Stimulated activated CD4-positive, alpha-beta T cell treated with anti-CD3 and anti-CD28 coated beads, Interleukin-2, amount 100 ng/mL, for 4 hours (primary cell): Measurements from ENCODE around the gene SRD5A1.

Source experiments
- DNase-seq: peaks from one replicate; pipeline ENCODE4 v3.0.0-alpha.2; 2020; ENCODE audit warnings: low read depth

SRD5A1 gene

DNA sequence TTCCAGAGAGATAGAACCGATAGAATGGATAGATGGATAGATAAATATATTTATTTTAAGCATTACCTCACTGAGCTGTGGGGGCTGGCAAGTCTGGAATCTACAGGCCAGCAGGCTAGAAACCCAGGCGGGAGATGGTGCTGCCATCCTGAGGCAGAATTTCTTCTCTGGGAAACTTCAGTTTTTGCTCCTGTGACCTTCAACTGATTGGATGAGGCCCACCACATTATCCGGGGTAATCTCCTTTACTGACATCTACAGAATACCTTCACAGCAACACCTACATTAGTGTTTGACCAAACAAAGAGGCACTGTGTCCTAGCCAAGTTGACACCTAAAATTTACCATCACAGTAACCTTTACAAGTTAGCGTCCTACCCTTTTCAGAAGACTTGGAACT is 50.8 kb downstream of the SRD5A1 start:
- DNase-seq, result no peak

GRCh38 chr5:6686501-6686900 is 53.3 kb downstream of the SRD5A1 start:
- no peak for DNase-seq

DNA sequence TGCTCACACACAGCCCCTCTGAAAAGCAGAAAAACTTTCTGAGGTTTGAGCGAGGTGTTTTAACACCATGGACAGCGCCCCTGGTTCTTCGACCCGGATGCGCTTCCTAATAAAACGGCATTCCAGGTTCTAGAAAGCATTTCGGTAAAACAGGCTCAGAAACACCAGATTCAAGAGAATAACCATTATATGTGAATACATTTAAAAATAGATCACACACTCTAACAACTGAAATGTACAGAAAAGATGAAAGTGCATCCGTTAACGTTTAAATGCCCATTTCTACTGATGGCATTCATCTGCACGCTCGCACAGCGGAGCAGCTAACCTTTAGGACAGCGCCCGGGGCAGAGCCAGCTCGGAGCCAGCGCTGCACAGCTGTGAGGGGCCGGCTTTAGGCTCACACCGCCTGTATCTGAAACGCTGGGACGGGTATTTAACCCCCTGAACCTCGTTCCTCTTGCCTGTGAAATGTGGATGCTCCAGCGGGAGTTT is 53.7 kb downstream of the SRD5A1 start:
- no peak for DNase-seq

GRCh38 chr5:6687505-6687904 is 54.3 kb downstream of the SRD5A1 start:
- no peak for DNase-seq

DNA sequence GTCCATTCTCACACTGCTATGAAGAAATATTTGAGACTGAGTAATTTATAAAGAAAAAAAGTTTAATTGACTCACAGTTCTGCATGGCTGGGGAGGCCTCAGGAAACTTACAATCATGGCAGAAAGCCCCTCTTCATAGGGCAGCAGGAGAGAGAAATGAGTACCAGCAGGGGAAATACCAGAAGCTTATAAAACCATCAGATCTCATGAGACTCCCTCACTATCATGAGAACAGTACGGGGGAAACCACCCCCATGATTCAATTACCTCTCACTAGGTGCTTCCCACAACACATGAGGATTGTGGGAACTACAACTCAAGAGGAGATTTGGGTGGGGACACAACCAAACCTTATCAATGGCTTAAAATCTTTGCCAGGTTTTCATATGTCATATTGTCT is 59.7 kb downstream of the SRD5A1 start:
- DNase-seq, result no peak

DNA sequence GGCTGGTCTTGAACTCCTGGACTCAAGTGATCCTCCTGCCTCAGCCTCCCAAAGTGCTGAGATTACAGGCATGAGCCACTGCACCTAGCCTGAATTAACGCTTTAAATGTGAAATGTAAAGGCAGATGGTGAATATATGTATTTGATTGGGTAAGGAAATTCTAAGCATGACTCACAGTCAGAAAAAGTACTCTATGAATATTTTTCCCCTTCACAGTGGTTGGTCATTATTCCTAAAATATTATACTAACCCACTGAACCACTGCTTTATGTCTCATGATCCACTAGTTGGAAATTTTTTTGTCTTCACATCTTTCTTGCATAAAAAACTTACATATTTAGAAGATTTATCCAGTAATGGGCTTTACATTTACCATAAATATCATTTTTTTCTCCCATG is 65.5 kb downstream of the SRD5A1 start:
- no peak for DNase-seq

- no peak for DNase-seq
These were observed 66.1 kb downstream of the SRD5A1 start for GRCh38 chr5:6699357-6699756.

DNA sequence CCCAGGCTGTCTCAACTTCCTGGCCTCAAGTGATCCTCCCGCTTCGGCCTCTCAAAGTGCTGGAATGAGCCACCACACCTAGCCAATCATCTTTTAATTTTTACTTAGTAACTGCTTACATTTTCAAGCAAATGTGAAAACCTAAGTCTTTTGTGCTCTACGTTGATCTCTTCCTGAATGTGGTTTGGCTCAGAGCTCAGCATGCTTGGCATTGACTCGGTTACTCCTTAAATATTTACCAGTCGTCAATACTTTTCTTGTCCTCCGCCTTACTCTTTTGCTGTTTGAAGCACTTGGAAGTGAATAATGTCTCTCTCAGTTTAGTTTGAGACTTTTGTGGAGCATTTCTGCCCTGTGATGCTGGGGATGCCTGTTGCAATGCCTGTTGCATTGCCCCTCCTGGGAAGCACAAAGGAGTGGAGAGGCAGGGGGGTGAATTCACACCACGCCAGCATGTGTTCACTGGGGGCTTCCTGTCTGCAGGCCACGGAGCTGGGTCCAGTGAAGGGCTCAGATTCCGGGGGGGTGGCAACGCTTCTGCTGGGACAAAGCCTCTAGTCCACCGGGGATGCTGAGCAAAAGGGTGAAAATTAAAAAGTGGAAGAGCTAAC is 66.9 kb downstream of the SRD5A1 start:
- no peak for DNase-seq

DNA sequence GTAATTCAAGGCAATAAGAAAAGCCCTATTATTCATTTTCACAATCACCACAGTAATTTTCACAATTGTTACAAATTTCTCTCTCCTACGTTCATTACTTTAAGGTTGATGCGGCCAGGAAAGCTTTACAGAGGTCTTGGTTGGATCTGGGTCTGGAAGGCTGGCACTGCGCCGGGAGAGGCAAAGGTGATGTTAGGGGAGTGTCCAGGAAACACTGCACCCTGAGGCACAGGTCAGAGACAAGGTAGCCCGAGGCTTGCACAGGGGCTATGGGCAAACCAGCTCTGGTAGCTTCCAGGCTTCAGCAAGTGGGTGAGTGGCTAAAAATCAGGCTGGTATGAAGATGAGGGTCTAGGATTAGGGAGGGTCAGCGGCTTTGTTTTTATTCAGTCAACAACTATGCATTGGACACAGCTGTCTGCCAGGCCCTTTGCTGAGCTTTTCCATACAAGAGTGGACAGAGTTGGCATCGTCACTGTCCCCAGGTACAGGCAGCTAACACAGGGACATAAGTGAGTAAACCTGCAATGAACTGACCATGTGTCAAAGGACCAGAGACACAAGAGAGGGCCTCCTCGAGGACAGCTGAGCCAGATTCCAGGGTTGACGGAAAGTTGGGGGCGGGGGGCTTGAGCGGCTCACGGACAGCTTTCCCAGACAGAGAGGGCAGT is 67.6 kb downstream of the SRD5A1 start:
- DNase-seq, result no peak

- no peak for DNase-seq
These were observed 68.3 kb downstream of the SRD5A1 start for GRCh38 chr5:6701491-6701890.

DNA sequence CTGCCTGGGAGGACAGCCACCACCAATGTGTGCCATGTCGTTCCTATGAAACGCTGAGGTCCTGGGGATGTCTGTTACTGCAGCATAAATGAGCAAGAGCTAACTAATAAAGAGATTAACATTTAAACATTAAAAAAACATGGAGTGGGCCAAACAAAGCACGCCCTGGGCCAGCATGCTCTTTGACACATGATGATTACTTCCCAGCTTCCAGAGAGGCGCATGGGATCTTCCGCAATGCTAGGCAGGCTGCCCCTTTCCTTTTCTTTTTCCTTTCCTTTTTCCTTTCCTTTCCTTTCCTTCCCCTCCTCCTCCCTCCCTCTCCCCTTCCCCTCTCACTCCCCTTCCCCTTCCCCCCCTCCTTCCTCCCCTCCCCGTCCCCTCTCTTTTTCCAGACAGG is 69.4 kb downstream of the SRD5A1 start:
- no peak for DNase-seq

DNA sequence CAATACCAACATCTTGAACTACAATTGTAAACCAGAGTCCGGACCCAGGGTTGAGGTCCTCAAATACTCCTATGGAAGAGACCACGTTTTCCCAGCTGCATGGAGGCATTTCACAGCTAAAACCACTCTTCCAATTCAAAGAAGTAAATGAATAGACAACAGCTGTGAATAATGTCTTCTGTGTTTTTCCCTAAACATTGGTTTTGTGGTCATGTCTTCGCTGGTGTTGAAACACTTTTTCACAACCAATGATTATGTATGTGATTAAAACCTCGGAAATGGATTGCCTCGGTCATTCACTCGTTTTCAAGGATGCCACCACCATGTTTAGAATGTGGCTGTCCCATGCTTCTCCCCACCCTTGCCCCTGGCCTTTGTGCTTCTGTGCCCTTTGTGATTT is 70.6 kb downstream of the SRD5A1 start:
- DNase-seq, result no peak

DNA sequence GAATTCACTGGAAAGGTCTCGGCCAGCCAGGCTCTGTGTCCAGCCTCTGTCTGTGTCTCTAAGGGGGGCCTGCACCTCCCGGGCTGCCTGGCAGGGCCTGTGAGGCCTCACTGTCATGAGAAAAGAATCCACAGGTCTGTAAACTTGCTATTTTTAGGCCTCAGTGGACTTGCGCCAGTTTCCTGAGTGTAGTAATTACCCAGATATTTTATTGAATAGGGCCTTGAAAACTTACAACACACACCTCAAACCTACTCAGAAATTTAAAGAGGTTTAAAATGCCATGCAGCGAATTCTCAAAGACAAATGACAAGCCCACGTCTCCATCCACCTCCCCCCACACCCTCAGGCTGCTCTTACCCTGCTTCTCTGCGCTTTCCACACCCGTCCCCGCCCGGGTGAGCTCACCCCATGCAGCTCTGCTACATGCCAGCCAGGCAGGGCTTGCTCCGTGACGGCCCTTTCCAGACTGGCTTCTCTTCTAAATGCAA is 71.2 kb downstream of the SRD5A1 start:
- no peak for DNase-seq

DNA sequence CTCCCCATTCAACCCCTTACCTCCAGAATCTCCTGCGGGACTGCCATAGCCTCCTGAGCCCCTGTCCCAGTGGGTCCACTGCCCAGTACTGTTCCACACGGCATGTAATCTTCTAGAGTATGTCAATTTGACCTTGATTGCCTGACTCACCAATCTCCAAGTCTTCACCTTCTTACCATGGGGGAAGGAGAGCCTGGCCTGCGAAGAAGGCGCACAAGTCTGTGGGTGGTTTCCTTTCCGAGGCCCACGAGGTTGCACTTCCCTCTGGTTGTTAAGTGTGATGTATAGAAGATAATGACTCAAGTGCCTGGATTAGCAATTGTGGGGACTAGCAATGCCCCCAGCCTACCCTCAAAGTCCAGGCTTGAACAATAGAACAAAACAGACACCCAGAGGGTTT is 71.8 kb downstream of the SRD5A1 start:
- DNase-seq, result no peak

DNA sequence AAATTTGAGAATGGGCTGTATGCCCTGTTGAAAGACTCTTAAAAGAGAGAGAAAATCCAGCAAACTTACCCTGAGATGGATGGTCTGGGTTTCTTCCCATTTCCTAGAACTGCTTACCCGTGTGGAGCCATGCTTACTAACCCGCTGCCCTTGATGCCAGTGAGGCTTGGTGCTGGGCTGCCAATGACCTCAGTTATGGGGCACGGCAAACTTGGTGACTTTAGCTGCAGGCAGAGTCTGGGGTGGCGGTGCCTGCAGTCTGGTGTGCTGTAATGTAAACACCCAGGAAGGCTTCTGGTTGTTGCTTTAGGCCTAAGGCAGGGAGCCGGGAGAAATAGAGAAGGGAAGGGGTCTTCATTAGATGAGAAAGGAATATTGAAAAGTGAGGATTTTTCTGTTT is 72.7 kb downstream of the SRD5A1 start:
- DNase-seq, result no peak

GRCh38 chr5:6707852-6708251 is 74.6 kb downstream of the SRD5A1 start:
- no peak for DNase-seq

DNA sequence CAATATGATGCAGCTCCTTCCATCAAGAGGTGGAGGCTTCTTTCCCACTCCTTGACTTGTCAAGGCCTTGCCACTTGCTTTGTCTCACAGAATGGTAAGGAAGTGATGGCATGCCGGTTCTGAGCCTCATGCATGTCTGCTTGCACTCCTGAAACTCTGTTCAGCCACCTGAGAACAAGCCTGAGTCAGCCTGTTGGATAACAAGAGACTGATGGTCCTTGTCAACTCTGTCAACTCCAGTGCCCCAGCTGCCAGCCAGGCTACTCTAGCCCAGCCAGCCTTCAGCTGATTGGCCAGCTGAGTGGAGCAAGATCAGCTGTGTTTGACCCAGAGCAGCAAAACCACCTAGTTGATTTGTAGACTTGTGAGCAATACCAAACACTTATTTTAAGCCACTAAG is 75.6 kb downstream of the SRD5A1 start:
- no peak for DNase-seq

GRCh38 chr5:6710070-6710469 is 76.8 kb downstream of the SRD5A1 start:
- no peak for DNase-seq

GRCh38 chr5:6710551-6711318 is 77.5 kb downstream of the SRD5A1 start:
- no peak for DNase-seq

GRCh38 chr5:6711409-6712141 is 78.3 kb downstream of the SRD5A1 start:
- DNase-seq, result no peak

GRCh38 chr5:6712142-6712576 is 78.9 kb downstream of the SRD5A1 start:
- DNase-seq, result no peak

DNA sequence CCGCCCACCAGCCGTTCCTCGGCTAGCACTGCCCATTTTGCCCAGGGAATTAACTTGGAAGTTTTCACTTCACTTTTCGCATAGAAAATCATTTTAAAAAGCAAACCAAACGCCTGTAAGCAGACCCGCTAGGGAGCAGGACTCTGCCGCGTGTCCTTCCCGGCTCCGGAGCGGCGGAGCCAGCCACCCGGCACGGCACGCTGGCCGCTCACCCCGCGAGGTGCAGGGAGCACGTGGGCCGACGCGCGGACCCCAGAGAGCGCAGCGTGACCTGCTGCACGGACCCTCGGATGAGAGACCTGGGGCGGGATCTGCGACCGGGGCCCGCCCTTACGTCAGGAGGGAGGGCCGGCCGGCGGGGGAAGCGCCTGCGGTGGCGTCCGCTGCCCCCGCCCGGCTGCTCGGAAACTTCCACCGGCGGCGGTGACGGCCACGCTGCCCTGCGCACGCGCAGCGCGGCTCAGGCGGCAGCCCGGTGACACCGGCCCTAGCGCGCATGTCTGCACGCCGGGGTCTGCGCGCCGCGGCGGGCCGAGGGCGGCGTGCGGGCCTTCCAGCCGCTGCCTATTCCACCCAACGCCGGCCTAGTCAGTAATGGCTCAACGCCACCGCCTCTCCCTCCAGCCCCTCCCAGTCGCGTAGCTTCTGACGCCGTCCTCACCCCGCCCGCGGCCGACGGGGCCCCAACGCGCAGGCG is 79.5 kb downstream of the SRD5A1 start:
- DNase-seq, result peak; percentile 94
